Mucosa of rectum (tissue), 2 donors: ENCODE results near the gene PGAM2.

Experiments used
- H3K27ac ChIP-seq, 2 donors: one replicate each; pipeline ENCODE4 v1.7.0; 2013; ENCODE audit warnings: inconsistent platforms in 2 of 2, low read depth in 2 of 2, low read length in 2 of 2
- H3K27me3 ChIP-seq, 2 donors: one replicate each; pipeline ENCODE4 v1.7.0; 2013; ENCODE audit warnings: low read length in 2 of 2; ENCODE audit not compliant: control insufficient read depth in 2 of 2, insufficient read depth in 2 of 2
- H3K36me3 ChIP-seq, 2 donors: one replicate each; pipeline ENCODE4 v1.7.0; 2013; ENCODE audit warnings: low read length in 2 of 2; ENCODE audit not compliant: control insufficient read depth in 2 of 2, insufficient read depth in 2 of 2
- H3K4me1 ChIP-seq, 2 donors: one replicate each; pipeline ENCODE4 v1.7.0; 2013; ENCODE audit warnings: low read length in 2 of 2, mild to moderate bottlenecking in 1 of 2; ENCODE audit not compliant: control insufficient read depth in 2 of 2, insufficient read depth in 2 of 2
- H3K4me3 ChIP-seq, 2 donors: one replicate each; pipeline ENCODE4 v1.7.0; 2013; ENCODE audit warnings: low read length in 2 of 2
- H3K9ac ChIP-seq, 2 donors: one replicate each; pipeline ENCODE4 v1.7.0; 2013; ENCODE audit warnings: low read length in 2 of 2, low read depth in 1 of 2, mild to moderate bottlenecking in 1 of 2
- H3K9me3 ChIP-seq, 2 donors: one replicate each; pipeline ENCODE4 v1.7.0; 2013; ENCODE audit warnings: low read length in 2 of 2; ENCODE audit not compliant: control insufficient read depth in 2 of 2
- donor health status: healthy.
- donor health status: Normal muscosa, but diverticular disease.

PGAM2 gene

DNA sequence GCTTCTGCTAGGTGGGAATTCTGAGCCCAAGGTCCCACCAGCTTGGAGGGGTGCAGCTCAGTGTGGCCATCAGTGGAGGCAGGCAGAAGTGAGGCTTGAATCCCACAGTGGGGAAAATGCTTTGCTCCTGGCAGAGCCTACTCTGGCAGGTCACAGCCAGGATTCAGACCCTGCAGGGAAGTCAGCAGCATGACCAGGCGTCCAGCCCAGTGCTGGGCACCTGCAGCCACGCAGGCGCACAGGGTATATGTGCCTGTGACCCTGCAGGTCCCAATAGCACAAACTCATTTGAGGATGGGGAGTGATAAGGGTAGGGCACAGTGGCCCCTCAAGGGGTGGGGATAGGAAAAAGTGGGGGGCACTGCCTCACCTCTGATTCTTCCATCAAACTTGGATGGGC is 30.4 kb upstream of the PGAM2 start:
- Histone ChIP-seq H3K4me1 (peaks cover 0 to under 1% of the 10 kb centered on the region in 2 donors), H3K27ac (no peak overlapping the region), H3K27me3 (no peaks in the 10 kb centered on the region), H3K9me3 (no peaks in the 10 kb centered on the region), H3K36me3 (no peaks in the 10 kb centered on the region), H3K4me3 (no peak overlapping the region), H3K9ac (no peak overlapping the region)

DNA sequence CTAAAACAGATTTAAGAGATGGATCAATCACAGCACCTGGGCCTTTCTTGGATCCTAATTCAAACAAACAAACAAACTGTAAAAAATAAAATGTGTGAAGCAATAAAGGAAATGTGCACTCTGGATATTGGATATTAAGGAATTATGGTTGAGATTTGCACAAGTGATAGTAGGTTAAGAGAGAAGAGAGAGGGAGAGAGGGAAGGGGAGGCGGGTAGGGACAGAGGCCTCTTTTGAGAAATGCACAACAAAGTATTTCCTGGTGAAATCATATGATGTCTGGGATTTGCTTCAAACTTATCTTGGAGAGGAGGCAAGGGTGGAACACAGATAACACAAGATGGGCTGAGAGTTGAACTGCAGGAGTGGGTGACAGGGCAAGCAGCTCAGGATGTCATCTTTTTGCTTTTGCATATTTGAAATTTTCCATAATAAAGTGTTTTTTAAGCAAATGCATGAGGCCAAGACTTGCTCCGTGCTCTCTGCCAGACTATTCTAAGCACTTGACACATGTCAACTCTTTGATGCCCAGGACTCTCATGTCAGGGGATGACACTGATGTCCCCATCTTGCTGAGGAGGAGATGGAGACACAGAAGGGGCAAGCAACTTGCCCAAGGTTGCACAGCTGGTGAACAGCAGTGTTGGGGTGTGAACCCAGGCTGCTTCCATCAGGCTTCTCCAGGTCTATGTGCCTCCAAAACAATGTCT is 29.7 kb upstream of the PGAM2 start:
- Histone ChIP-seq H3K9me3 (no peaks in the 10 kb centered on the region), H3K27ac (no peak overlapping the region), H3K4me3 (no peak overlapping the region), H3K36me3 (no peaks in the 10 kb centered on the region), H3K4me1 (no peaks in the 10 kb centered on the region), H3K27me3 (no peaks in the 10 kb centered on the region), H3K9ac (no peak overlapping the region)

- no peak overlapping the region for H3K4me3 ChIP-seq
- no peak overlapping the region for H3K27ac ChIP-seq
- H3K27me3 ChIP-seq: no peaks in the 10 kb centered on the region
- no peaks in the 10 kb centered on the region for H3K36me3 ChIP-seq
- H3K9me3 ChIP-seq: no peaks in the 10 kb centered on the region
- H3K9ac ChIP-seq: no peak overlapping the region
- no peaks in the 10 kb centered on the region for H3K4me1 ChIP-seq
These were observed 29.0 kb upstream of the PGAM2 start for GRCh38 chr7:44094365-44094764.

DNA sequence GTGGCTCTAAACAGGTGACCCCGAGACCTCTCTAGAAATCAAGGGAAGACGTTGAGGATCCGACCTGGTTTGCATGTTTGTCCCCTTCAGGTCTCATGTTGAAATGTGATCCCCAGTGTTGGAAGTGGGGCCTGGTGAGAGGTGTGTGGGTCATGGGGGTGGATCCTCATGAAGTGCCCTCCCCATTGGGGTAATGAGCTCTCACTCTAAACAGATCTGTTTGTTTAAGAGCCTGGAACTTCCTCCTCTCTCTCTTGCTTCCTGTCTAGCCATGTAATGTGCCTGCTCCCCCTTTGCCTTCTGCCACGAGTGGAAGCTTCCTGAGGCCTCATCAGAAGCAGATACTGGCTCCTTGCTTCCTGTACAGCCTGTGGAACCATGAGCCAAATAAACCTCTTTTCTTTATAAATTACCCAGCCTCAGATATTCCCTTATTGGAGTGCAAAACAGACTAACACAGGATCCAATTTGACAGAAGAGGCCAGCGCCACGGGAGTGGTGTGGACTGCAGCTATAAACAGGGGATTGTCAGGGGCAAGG is 27.8 kb upstream of the PGAM2 start:
- Histone ChIP-seq H3K9me3 (no peaks in the 10 kb centered on the region), H3K4me3 (no peak overlapping the region), H3K27ac (no peak overlapping the region), H3K4me1 (no peaks in the 10 kb centered on the region), H3K27me3 (no peaks in the 10 kb centered on the region), H3K9ac (no peak overlapping the region), H3K36me3 (no peaks in the 10 kb centered on the region)

DNA sequence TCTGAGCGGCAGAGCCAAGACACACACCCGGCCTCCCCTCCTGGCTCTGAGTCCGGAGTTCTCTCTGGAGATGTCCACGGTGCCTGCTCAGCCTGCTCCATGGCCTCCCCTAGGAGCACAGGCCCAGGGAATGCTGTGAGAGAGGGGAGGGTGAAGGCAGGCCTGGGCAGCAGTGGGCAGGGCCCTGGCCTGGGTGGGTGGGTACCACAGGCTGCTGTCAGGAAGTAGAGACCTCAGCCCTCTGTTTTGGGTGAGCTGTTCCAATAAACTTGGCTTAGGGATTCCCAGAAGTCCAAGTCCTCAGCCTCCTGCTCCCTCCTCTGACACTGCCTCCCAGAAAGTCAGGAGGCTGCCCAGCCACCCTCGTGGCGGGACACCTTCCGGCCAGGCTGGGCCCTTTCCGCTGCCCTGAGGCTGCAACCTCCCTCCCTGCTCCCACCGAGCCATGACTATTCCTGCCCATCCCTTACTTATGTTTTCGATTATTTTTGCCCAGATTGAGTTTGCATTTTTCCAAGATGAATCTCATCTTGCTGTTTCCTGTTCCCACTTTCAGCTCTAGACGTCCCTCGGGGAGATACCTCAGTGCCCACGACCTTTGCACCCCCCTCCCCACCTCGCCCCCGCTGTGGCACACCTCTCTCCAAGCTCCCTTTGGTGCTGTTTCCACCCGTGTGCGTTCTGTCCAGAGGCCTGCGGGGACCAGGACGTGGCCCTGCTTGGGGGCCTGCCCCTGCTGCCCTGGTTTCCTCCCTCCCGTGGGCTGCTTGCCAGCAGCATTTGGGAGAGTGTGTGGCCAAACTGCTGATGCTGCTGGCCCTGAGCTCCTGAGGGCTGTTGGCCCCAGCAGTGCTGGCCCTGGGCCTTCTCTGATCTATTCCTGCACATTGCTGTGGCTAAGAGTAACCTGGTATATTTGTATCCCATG is 22.8 kb upstream of the PGAM2 start:
- no peaks in the 10 kb centered on the region for H3K27me3 ChIP-seq
- peak overlapping the region; percentile 16 to 71 for H3K27ac ChIP-seq
- H3K9ac ChIP-seq: no peak overlapping the region
- no peak overlapping the region for H3K4me3 ChIP-seq
- H3K4me1 ChIP-seq: no peaks in the 10 kb centered on the region
- H3K36me3 ChIP-seq: no peaks in the 10 kb centered on the region
- no peaks in the 10 kb centered on the region for H3K9me3 ChIP-seq

DNA sequence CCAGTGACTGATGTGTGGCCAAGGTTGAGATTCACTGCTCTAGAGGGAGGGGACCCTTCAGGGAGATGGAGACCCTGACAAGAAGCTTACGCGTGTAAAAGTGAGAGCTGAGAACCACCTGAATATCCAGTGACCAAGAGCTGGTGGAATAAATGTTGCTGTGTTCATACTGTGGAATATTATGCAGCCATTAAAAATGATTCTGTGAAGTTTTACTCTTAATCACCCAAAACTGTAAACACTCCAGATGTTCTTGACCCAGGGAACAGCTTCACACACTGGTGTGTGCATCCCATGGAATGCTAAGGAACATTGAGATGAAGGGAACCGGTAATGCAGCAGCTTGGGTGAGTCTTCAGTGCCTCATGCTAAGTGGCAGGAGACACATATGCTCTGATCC is 21.3 kb upstream of the PGAM2 start:
- no peak overlapping the region for H3K27ac ChIP-seq

GRCh38 chr7:44085546-44085945 is 20.2 kb upstream of the PGAM2 start:
- peaks cover 0 to 4% of the 10 kb centered on the region in 2 donors for H3K36me3 ChIP-seq
- no peaks in the 10 kb centered on the region for H3K27me3 ChIP-seq
- no peak overlapping the region for H3K9ac ChIP-seq
- no peak overlapping the region for H3K4me3 ChIP-seq
- no peaks in the 10 kb centered on the region for H3K9me3 ChIP-seq
- no peak overlapping the region for H3K27ac ChIP-seq
- peaks cover 3 to 9% of the 10 kb centered on the region in 2 donors for H3K4me1 ChIP-seq

More for the DNA sequence above, 21.3 kb upstream of the PGAM2 start:
- Histone ChIP-seq H3K9me3 (no peaks in the 10 kb centered on the region), H3K4me3 (no peak overlapping the region), H3K4me1 (no peaks in the 10 kb centered on the region), H3K9ac (no peak overlapping the region), H3K36me3 (no peaks in the 10 kb centered on the region), H3K27me3 (no peaks in the 10 kb centered on the region)

- peaks cover 0 to 13% of the 10 kb centered on the region in 2 donors for H3K36me3 ChIP-seq
- no peak overlapping the region for H3K27ac ChIP-seq
- H3K4me1 ChIP-seq: peaks cover 3 to 9% of the 10 kb centered on the region in 2 donors
- no peak overlapping the region for H3K4me3 ChIP-seq
- no peak overlapping the region for H3K9ac ChIP-seq
- H3K27me3 ChIP-seq: no peaks in the 10 kb centered on the region
- no peaks in the 10 kb centered on the region for H3K9me3 ChIP-seq
These were observed 19.3 kb upstream of the PGAM2 start for GRCh38 chr7:44084701-44085100.

- no peak overlapping the region for H3K4me3 ChIP-seq
- H3K36me3 ChIP-seq: peaks cover 7 to 21% of the 10 kb centered on the region in 2 donors
- H3K27me3 ChIP-seq: no peaks in the 10 kb centered on the region
- peaks cover 3 to 9% of the 10 kb centered on the region in 2 donors for H3K4me1 ChIP-seq
- no peak overlapping the region for H3K27ac ChIP-seq
- H3K9me3 ChIP-seq: no peaks in the 10 kb centered on the region
- no peak overlapping the region for H3K9ac ChIP-seq
These were observed 18.4 kb upstream of the PGAM2 start for GRCh38 chr7:44083796-44084195.
